Measurements from ENCODE around the gene SPCS1.

DNA sequence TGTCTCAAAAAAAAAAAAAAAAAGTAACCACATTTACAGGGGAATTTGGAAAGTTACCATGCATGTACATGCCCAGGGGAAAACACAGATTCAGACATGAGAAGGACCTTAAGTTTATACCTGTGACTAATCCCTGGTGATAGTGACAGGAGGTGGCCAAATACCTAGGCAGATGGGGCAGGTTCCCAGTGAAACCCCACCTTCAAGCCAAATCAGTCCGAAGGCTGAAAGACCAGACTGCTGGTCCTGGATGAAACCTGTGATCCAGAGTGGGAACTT lies 15.8 kb downstream of the SPCS1 start:
- TF ChIP-seq CHD4 (IDR thresholded peaks at IDR 0.05; ENCODE audit: borderline replicate concordance) (no peak), EP300 (IDR thresholded peaks at IDR 0.05) (no peak), MAZ (IDR thresholded peaks at IDR 0.05; ENCODE audit: borderline replicate concordance, low read depth, low read length) (no peak), HDAC2 (IDR thresholded peaks at IDR 0.05) (no peak), RCOR1 (IDR thresholded peaks at IDR 0.05; ENCODE audit: low read depth, low read length) (no peak), ZFP36 (IDR thresholded peaks at IDR 0.05; ENCODE audit: borderline replicate concordance, partially characterized antibody) (no peak), POLR2A (IDR thresholded peaks at IDR 0.05; ENCODE audit: low read length) (no peak), JUN (IDR thresholded peaks at IDR 0.05) (no peak)
- TF ChIP-seq, protein P1, sequence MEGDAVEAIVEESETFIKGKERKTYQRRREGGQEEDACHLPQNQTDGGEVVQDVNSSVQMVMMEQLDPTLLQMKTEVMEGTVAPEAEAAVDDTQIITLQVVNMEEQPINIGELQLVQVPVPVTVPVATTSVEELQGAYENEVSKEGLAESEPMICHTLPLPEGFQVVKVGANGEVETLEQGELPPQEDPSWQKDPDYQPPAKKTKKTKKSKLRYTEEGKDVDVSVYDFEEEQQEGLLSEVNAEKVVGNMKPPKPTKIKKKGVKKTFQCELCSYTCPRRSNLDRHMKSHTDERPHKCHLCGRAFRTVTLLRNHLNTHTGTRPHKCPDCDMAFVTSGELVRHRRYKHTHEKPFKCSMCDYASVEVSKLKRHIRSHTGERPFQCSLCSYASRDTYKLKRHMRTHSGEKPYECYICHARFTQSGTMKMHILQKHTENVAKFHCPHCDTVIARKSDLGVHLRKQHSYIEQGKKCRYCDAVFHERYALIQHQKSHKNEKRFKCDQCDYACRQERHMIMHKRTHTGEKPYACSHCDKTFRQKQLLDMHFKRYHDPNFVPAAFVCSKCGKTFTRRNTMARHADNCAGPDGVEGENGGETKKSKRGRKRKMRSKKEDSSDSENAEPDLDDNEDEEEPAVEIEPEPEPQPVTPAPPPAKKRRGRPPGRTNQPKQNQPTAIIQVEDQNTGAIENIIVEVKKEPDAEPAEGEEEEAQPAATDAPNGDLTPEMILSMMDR (IDR thresholded peaks at IDR 0.05): no peak
- TF ChIP-seq, protein P2, sequence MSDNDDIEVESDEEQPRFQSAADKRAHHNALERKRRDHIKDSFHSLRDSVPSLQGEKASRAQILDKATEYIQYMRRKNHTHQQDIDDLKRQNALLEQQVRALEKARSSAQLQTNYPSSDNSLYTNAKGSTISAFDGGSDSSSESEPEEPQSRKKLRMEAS (IDR thresholded peaks at IDR 0.05): no peak
- TF ChIP-seq, protein P3, sequence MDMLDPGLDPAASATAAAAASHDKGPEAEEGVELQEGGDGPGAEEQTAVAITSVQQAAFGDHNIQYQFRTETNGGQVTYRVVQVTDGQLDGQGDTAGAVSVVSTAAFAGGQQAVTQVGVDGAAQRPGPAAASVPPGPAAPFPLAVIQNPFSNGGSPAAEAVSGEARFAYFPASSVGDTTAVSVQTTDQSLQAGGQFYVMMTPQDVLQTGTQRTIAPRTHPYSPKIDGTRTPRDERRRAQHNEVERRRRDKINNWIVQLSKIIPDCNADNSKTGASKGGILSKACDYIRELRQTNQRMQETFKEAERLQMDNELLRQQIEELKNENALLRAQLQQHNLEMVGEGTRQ (IDR thresholded peaks at IDR 0.05): no peak
